H1 (cell line): ENCODE data around the gene NAV2. TPM values are rescaled to one million over a fixed set of nuclear protein-coding genes. Genes with fewer than 3 reads are reported as not detected.

Experiments used
- CTCF ChIA-PET: fragments of 300-600 bp; sonication (Branson Sonifier 250); formaldehyde crosslinking; loops from one replicate; lab custom pipeline; 2021; ENCODE audit not compliant: partially characterized antibody; lab: Charles Lee
- POLR2A ChIA-PET: fragments of 300-600 bp; sonication (Branson Sonifier 250); formaldehyde crosslinking; loops from one replicate; lab custom pipeline; 2021; ENCODE audit warnings: inconsistent platforms; ENCODE audit not compliant: partially characterized antibody; lab: Charles Lee
- DNase-seq, 2 experiments: peaks; one replicate each; pipeline versions ENCODE4 v3.0.0 to v3.0.0-alpha.2; 2010 to 2022; ENCODE audit warnings: low spot score in 2 of 2, low read depth in 1 of 2, mixed read lengths in 1 of 2
- FAIRE-seq: peaks from 2 replicates; lab custom pipeline; 2011; peaks lifted over from hg19 to GRCh38; lab: Jason Lieb, UNC
- H2AFZ ChIP-seq: 2 replicates; pipeline ENCODE4 v1.8.1; 2012; ENCODE audit warnings: low read length, inconsistent platforms
- H2AK5ac ChIP-seq: 2 replicates; pipeline ENCODE4 v1.6.1; 2013; ENCODE audit warnings: low read depth, low read length
- H2BK120ac ChIP-seq: replicated peaks from 2 replicates; pipeline ENCODE3; 2013; ENCODE audit warnings: low read depth, low read length, inconsistent platforms
- H2BK12ac ChIP-seq: 2 replicates; pipeline ENCODE4 v1.6.1; 2013; ENCODE audit warnings: low read depth, low read length
- H2BK15ac ChIP-seq: 2 replicates; pipeline ENCODE4 v1.6.1; 2013; ENCODE audit warnings: low read length
- H2BK20ac ChIP-seq: 2 replicates; pipeline ENCODE4 v1.6.1; 2013; ENCODE audit warnings: low read length
- H2BK5ac ChIP-seq: 2 replicates; pipeline ENCODE4 v1.6.1; 2013; ENCODE audit warnings: low read depth, low read length
- H3K14ac ChIP-seq: 2 replicates; pipeline ENCODE4 v1.6.1; 2013; ENCODE audit warnings: inconsistent platforms; ENCODE audit not compliant: insufficient read length
- H3K18ac ChIP-seq: 2 replicates; pipeline ENCODE4 v1.6.1; 2013; ENCODE audit warnings: low read length; ENCODE audit errors: extremely low read depth
- H3K23ac ChIP-seq: 2 replicates; pipeline ENCODE4 v1.6.1; 2013; ENCODE audit warnings: inconsistent platforms; ENCODE audit not compliant: insufficient read length
- H3K23me2 ChIP-seq: 2 replicates; pipeline ENCODE4 v1.6.1; 2013; ENCODE audit warnings: low read depth, low read length
- H3K27ac ChIP-seq: 2 replicates; pipeline ENCODE4 v1.6.1; 2011; ENCODE audit warnings: low read depth, low read length, inconsistent platforms
- H3K27me3 ChIP-seq, 4 experiments: replicated peaks in 1 of 4; 1 replicate in 1 of 4; 2 replicates in 3 of 4; pipeline versions ENCODE4 v1.6.1 to v1.8.1; 2011 to 2013; ENCODE audit warnings: low read length in 3 of 4, mild to moderate bottlenecking in 3 of 4, inconsistent platforms in 2 of 4, mixed read lengths in 2 of 4, moderate library complexity in 1 of 4; ENCODE audit not compliant: control insufficient read depth in 3 of 4, insufficient read depth in 3 of 4; ENCODE audit errors: extremely low read depth in 1 of 4
- H3K36me3 ChIP-seq, 4 experiments: 2 replicates each; pipeline versions ENCODE4 v1.6.1 to v1.8.1; 2011 to 2013; ENCODE audit warnings: mild to moderate bottlenecking in 4 of 4, low read length in 3 of 4, moderate library complexity in 2 of 4, control low read depth in 1 of 4, inconsistent platforms in 1 of 4; ENCODE audit not compliant: insufficient read depth in 4 of 4, control insufficient read depth in 2 of 4
- H3K4ac ChIP-seq: replicated peaks from 2 replicates; pipeline ENCODE3; 2013; ENCODE audit warnings: low read length, low read depth, mixed read lengths, inconsistent platforms; ENCODE audit not compliant: insufficient read length
- H3K4me1 ChIP-seq, 4 experiments: replicated peaks in 1 of 4; 1 replicate in 1 of 4; 2 replicates in 3 of 4; pipeline versions ENCODE4 v1.6.1 to v1.8.1; 2011 to 2013; ENCODE audit warnings: low read length in 3 of 4, inconsistent platforms in 2 of 4, mixed read lengths in 1 of 4; ENCODE audit not compliant: insufficient read depth in 4 of 4, control insufficient read depth in 3 of 4
- H3K4me2 ChIP-seq, 2 experiments: 2 replicates each; pipeline versions ENCODE4 v1.6.1 to v1.8.1; 2011 to 2013; ENCODE audit warnings: low read depth in 2 of 2, low read length in 2 of 2, control low read depth in 1 of 2, inconsistent platforms in 1 of 2, mild to moderate bottlenecking in 1 of 2; ENCODE audit not compliant: insufficient read depth in 1 of 2
- H3K4me3 ChIP-seq, 4 experiments: fragments of 200-600, 300-600 bp in 1 of 4; sonication (generic), shearing (Covaris generic), sonication (Bioruptor Twin) in 1 of 4; 2 replicates each; pipeline versions ENCODE4 v1.5.1 to v1.8.1; 2011 to 2016; ENCODE audit warnings: low read length in 4 of 4, low read depth in 3 of 4, control low read depth in 2 of 4, inconsistent platforms in 2 of 4, mild to moderate bottlenecking in 2 of 4, mixed read lengths in 1 of 4, moderate library complexity in 1 of 4; ENCODE audit not compliant: insufficient read depth in 2 of 4; ENCODE audit errors: extremely low read depth in 1 of 4
- H3K56ac ChIP-seq: replicated peaks from 2 replicates; pipeline ENCODE3; 2013; ENCODE audit warnings: low read depth, mild to moderate bottlenecking, mixed read lengths, low read length, inconsistent platforms; ENCODE audit not compliant: insufficient read length
- H3K79me1 ChIP-seq: 2 replicates; pipeline ENCODE4 v1.6.1; 2013; ENCODE audit warnings: low read depth, low read length, control low read depth
- H3K79me2 ChIP-seq, 2 experiments: 2 replicates each; pipeline versions ENCODE4 v1.6.1 to v1.8.1; 2012 to 2013; ENCODE audit warnings: low read length in 2 of 2, mild to moderate bottlenecking in 2 of 2, inconsistent platforms in 1 of 2; ENCODE audit not compliant: insufficient read depth in 2 of 2, control insufficient read depth in 1 of 2
- H3K9ac ChIP-seq, 4 experiments: replicated peaks in 1 of 4; 1 replicate in 1 of 4; 2 replicates in 3 of 4; pipeline versions ENCODE4 v1.6.1 to v1.8.1; 2011 to 2013; ENCODE audit warnings: low read depth in 3 of 4, low read length in 3 of 4, control low read depth in 2 of 4, mild to moderate bottlenecking in 2 of 4, moderate library complexity in 2 of 4, inconsistent platforms in 1 of 4; ENCODE audit errors: extremely low read depth in 1 of 4
- H3K9me3 ChIP-seq, 2 experiments: 2 replicates each; pipeline versions ENCODE4 v1.6.1 to v1.8.1; 2012 to 2013; ENCODE audit warnings: mild to moderate bottlenecking in 2 of 2, moderate library complexity in 2 of 2, control low read depth in 1 of 2, inconsistent platforms in 1 of 2, low read depth in 1 of 2, low read length in 1 of 2, mixed read lengths in 1 of 2; ENCODE audit not compliant: insufficient read depth in 2 of 2
- H4K20me1 ChIP-seq, 2 experiments: replicated peaks in 1 of 2; 2 replicates each; pipeline versions ENCODE3 to v1.8.1; 2011 to 2013; ENCODE audit warnings: inconsistent platforms in 2 of 2, low read length in 2 of 2, mild to moderate bottlenecking in 1 of 2; ENCODE audit not compliant: insufficient read depth in 2 of 2, control insufficient read depth in 1 of 2
- H4K5ac ChIP-seq: 2 replicates; pipeline ENCODE4 v1.6.1; 2013; ENCODE audit warnings: low read length, low read depth, mixed read lengths, inconsistent platforms; ENCODE audit not compliant: insufficient read length
- H4K8ac ChIP-seq: 2 replicates; pipeline ENCODE4 v1.8.0; 2013; ENCODE audit warnings: mild to moderate bottlenecking, moderate library complexity, low read length, inconsistent platforms; ENCODE audit not compliant: insufficient read depth; ENCODE audit errors: extremely low read depth
- H4K91ac ChIP-seq: replicated peaks from 2 replicates; pipeline ENCODE3; 2013; ENCODE audit warnings: low read length, mixed read lengths, inconsistent platforms; ENCODE audit not compliant: insufficient read length
- ASH2L ChIP-seq: fragments of 200-600, 300-600 bp; sonication (generic); IDR thresholded peaks from one replicate; pipeline ENCODE4 v1.7.1; 2017; ENCODE audit warnings: low read length
- HDAC6 ChIP-seq: IDR thresholded peaks from one replicate; pipeline ENCODE4 v1.7.1; 2012; ENCODE audit warnings: low read depth, mild to moderate bottlenecking, inconsistent platforms, low read length, moderate library complexity
- POLR2A ChIP-seq, 2 experiments: IDR thresholded peaks; 1 replicate in 1 of 2; 2 replicates in 1 of 2; pipeline ENCODE4 v1.6.1; 2011; ENCODE audit warnings: low read depth in 2 of 2, low read length in 2 of 2, mild to moderate bottlenecking in 2 of 2; ENCODE audit errors: control extremely low read depth in 1 of 2
- RNF2 ChIP-seq: fragments of 200-900, 300-1000 bp; sonication (generic); IDR thresholded peaks from 2 replicates; pipeline ENCODE4 v1.7.1; 2016; ENCODE audit warnings: borderline replicate concordance, low read depth, mild to moderate bottlenecking, antibody characterized with exemption, low read length; ENCODE audit not compliant: poor library complexity, severe bottlenecking; ENCODE audit errors: missing control alignments
- SIX5 ChIP-seq: IDR thresholded peaks from 2 replicates; pipeline ENCODE4 v1.6.1; 2011; ENCODE audit warnings: mild to moderate bottlenecking, low read depth, low read length
- TCF12 ChIP-seq: IDR thresholded peaks from 2 replicates; pipeline ENCODE4 v1.6.1; 2011; ENCODE audit warnings: low read depth, mild to moderate bottlenecking, low read length
- TEAD4 ChIP-seq: IDR thresholded peaks from 2 replicates; pipeline ENCODE4 v1.6.1; 2012; ENCODE audit warnings: low read depth, low read length, inconsistent platforms, mixed read lengths
- WGBS, 2 experiments: shearing (Covaris generic) in 1 of 2; methylation state at CpG; one replicate each; pipeline versions ENCODE4 v1.1.6 to v1.1.7; 2013 to 2015; ENCODE audit warnings: low lambda C conversion rate in 2 of 2, mixed read lengths in 2 of 2, inconsistent platforms in 1 of 2, low coverage in 1 of 2, missing lambda C conversion rate in 1 of 2; ENCODE audit not compliant: insufficient replicate concordance in 2 of 2, insufficient coverage in 1 of 2, insufficient read length in 1 of 2; ENCODE audit errors: extremely low coverage in 1 of 2, missing lambda C conversion rate in 1 of 2; 5-methylcytosine and 5-hydroxymethylcytosine counted together
- polyA plus RNA-seq, 7 experiments: library from polyadenylated mRNA; depleted of rRNA in 3 of 7; stranded (reverse) in 5 of 7; unstranded in 2 of 7; fragments of >200 nt in 5 of 7; fragments of 200-250 nt in 2 of 7; gene quantifications; 1 replicate in 5 of 7; 2 replicates in 1 of 7; 4 replicates in 1 of 7; pipeline versions ENCODE4 v1.2.1 to v1.2.3, GENCODE V29; 2011 to 2013; ENCODE audit warnings: missing spikeins in 2 of 7, mixed read lengths in 2 of 7
- total RNA-seq: library from RNA; stranded (reverse); fragmentation: NEBNext Ultra II Directional; extraction: Animal tissue kit (Norgen Biotek cat#: 25700); gene quantifications from 2 replicates; pipeline ENCODE4 v1.2.1, GENCODE V29; 2021
- TF ChIP-seq, protein P1 (sequence below): IDR thresholded peaks from 2 replicates; pipeline ENCODE4 v1.6.1; 2011; ENCODE audit warnings: low read length, improper control_type of control experiment

Gene NAV2
- total and polyA plus RNA-seq, 2 of the 8 experiments (the other 6 are each of a cell fraction or from before 2014, with no cell fraction given), result 35.6 to 73.6 TPM

DNA sequence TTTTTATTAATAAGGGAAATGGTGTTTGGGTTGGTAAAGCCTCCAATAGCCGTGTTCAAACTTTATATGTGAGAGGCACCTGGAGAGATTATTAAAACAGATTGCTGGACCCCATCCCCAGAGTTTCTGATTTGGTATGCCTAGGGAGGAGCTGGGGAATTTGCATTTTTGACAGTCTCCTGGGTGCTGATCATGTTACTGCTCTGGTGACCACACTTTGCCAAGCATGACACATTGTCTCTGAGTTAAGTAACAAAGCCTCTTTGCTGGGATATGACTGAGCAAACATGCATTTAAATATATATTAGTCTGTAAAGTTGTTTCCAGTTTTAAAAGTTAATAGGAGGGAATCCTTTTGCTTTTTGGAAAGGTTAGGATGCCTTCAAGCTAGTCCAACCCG lies 140.4 kb downstream of the NAV2 start:
- CTCF ChIA-PET, result interaction anchor here (0.6 to 1.9 kb wide), 9 partner anchors 9 to 591 kb away, joined by 3 to 6 read pairs (median 3); no protein-coding TSS in a partner anchor
- no peak overlapping the region for H3K4ac ChIP-seq
- FAIRE-seq (no peak), DNase-seq (no peak)
- peaks cover 2% of the 10 kb centered on the region; the same call in 1 of the 2 replicates for H3K79me1 ChIP-seq
- no peak overlapping the region for H2AK5ac ChIP-seq
- H4K8ac ChIP-seq, result no peak overlapping the region
- no peaks in the 10 kb centered on the region for H3K23me2 ChIP-seq
- no peak overlapping the region for H2AFZ ChIP-seq
- peaks cover 0 to 11% (median 2%) of the 10 kb centered on the region in 4 experiments; a peak in 3 of 7 replicates for H3K4me1 ChIP-seq
- H4K20me1 ChIP-seq, result no peaks in the 10 kb centered on the region
- TF ChIP-seq SIX5 (no peak), TCF12 (no peak), ASH2L (no peak), TEAD4 (no peak), RNF2 (no peak), POLR2A (IDR thresholded peaks at IDR 0.05; ENCODE audit: control extremely low read depth in 1 of 2, low read depth in 2 of 2, low read length in 2 of 2) (no peak), HDAC6 (no peak)
- TF ChIP-seq, protein P1, sequence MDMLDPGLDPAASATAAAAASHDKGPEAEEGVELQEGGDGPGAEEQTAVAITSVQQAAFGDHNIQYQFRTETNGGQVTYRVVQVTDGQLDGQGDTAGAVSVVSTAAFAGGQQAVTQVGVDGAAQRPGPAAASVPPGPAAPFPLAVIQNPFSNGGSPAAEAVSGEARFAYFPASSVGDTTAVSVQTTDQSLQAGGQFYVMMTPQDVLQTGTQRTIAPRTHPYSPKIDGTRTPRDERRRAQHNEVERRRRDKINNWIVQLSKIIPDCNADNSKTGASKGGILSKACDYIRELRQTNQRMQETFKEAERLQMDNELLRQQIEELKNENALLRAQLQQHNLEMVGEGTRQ, result no peak
- no peak overlapping the region for H4K5ac ChIP-seq
- no peak overlapping the region for H2BK12ac ChIP-seq
- no peak overlapping the region for H3K4me2 ChIP-seq
- POLR2A ChIA-PET, result interaction anchor here (1.9 kb wide), 1 partner anchor 11 kb away, joined by 6 read pairs; no protein-coding TSS in a partner anchor
- H4K91ac ChIP-seq, result no peak overlapping the region
- H3K18ac ChIP-seq, result no peak overlapping the region
- no peak overlapping the region for H2BK20ac ChIP-seq
- no peak overlapping the region for H2BK5ac ChIP-seq
- peaks cover 2 to 22% (median 3%) of the 10 kb centered on the region in 4 experiments; a peak in 6 of 8 replicates for H3K36me3 ChIP-seq
- H3K9me3 ChIP-seq, result peaks cover 0 to 7% of the 10 kb centered on the region in 2 experiments; a peak in 2 of 4 replicates
- no peak overlapping the region for H3K4me3 ChIP-seq
- no peak overlapping the region for H2BK15ac ChIP-seq
- no peak overlapping the region for H3K23ac ChIP-seq
- no peak overlapping the region for H3K14ac ChIP-seq
- H3K27me3 ChIP-seq, result no peaks in the 10 kb centered on the region
- H3K79me2 ChIP-seq, result peaks cover 0 to 55% of the 10 kb centered on the region in 2 experiments; a peak in 1 of 4 replicates
- no peak overlapping the region for H2BK120ac ChIP-seq
- WGBS, 2 experiments, result 89% methylated on average over 2 of the region's 2 CpGs; no CpG with 5 or more reads in 1 of the 2 experiments
- H3K9ac ChIP-seq, result no peak overlapping the region
- H3K27ac ChIP-seq, result no peak overlapping the region
- H3K56ac ChIP-seq, result no peak overlapping the region
